Memory B cell (primary cell): ENCODE measurements around the gene FAM83G.

Experiments
- ATAC-seq: fragments of 150-1000 bp; cut with Tn5 transposase; 2 replicates; pipeline ENCODE4 v1.10.0; 2021; ENCODE audit warnings: low read depth, mild to moderate bottlenecking, moderate library complexity
- DNase-seq, 2 donors: peaks; one replicate each; pipeline ENCODE4 v3.0.0; 2022; ENCODE audit warnings: low spot score in 2 of 2
- H3K27ac Mint-ChIP-seq: one replicate; pipeline ENCODE4 v1.8.0; 2022; ENCODE audit warnings: mild to moderate bottlenecking, moderate library complexity, mixed read lengths
- H3K27me3 Mint-ChIP-seq: one replicate; pipeline ENCODE4 v1.8.0; 2022; ENCODE audit warnings: mixed read lengths
- H3K36me3 Mint-ChIP-seq: one replicate; pipeline ENCODE4 v1.8.0; 2022; ENCODE audit warnings: mild to moderate bottlenecking, mixed read lengths
- H3K4me1 Mint-ChIP-seq: one replicate; pipeline ENCODE4 v1.8.0; 2022; ENCODE audit warnings: mixed read lengths
- H3K4me3 Mint-ChIP-seq: one replicate; pipeline ENCODE4 v1.8.0; 2022; ENCODE audit warnings: mild to moderate bottlenecking, moderate library complexity, mixed read lengths
- H3K9me3 Mint-ChIP-seq: one replicate; pipeline ENCODE4 v1.8.0; 2022; ENCODE audit warnings: mixed read lengths

Gene FAM83G

GRCh38 chr17:18980682-18981334 is 23.8 kb downstream of the FAM83G start:
- H3K4me1 Mint-ChIP-seq = no peaks in the 10 kb centered on the region
- H3K4me3 Mint-ChIP-seq = no peak overlapping the region
- no peaks in the 10 kb centered on the region for H3K9me3 Mint-ChIP-seq
- no peaks in the 10 kb centered on the region for H3K27me3 Mint-ChIP-seq
- ATAC-seq = no peak
- H3K27ac Mint-ChIP-seq = no peak overlapping the region
- H3K36me3 Mint-ChIP-seq = peaks cover 3% of the 10 kb centered on the region
- DNase-seq = no peak

GRCh38 chr17:18978655-18979054 is 25.9 kb downstream of the FAM83G start:
- Mint-ChIP-seq H3K4me1 (no peaks in the 10 kb centered on the region), H3K36me3 (peaks cover 3% of the 10 kb centered on the region), H3K9me3 (no peaks in the 10 kb centered on the region), H3K27ac (no peak overlapping the region), H3K4me3 (no peak overlapping the region), H3K27me3 (no peaks in the 10 kb centered on the region)
- no peak for DNase-seq
- no peak for ATAC-seq

- no peak overlapping the region for H3K27ac Mint-ChIP-seq
- no peak for DNase-seq
- H3K4me3 Mint-ChIP-seq = no peak overlapping the region
- no peaks in the 10 kb centered on the region for H3K27me3 Mint-ChIP-seq
- no peaks in the 10 kb centered on the region for H3K9me3 Mint-ChIP-seq
- no peak for ATAC-seq
- H3K36me3 Mint-ChIP-seq = peaks cover 3% of the 10 kb centered on the region
- no peaks in the 10 kb centered on the region for H3K4me1 Mint-ChIP-seq
Measured at GRCh38 chr17:18978050-18978449, 26.5 kb downstream of the FAM83G start.

GRCh38 chr17:18977646-18978045 is 26.9 kb downstream of the FAM83G start:
- H3K27ac Mint-ChIP-seq = no peak overlapping the region
- H3K4me1 Mint-ChIP-seq = no peaks in the 10 kb centered on the region
- H3K4me3 Mint-ChIP-seq = no peak overlapping the region
- ATAC-seq (no peak), DNase-seq (no peak)
- no peaks in the 10 kb centered on the region for H3K27me3 Mint-ChIP-seq
- no peaks in the 10 kb centered on the region for H3K9me3 Mint-ChIP-seq
- peaks cover 3% of the 10 kb centered on the region for H3K36me3 Mint-ChIP-seq

GRCh38 chr17:18977021-18977420 is 27.5 kb downstream of the FAM83G start:
- Mint-ChIP-seq H3K27ac (no peak overlapping the region), H3K36me3 (peaks cover 3% of the 10 kb centered on the region), H3K4me1 (no peaks in the 10 kb centered on the region), H3K9me3 (no peaks in the 10 kb centered on the region), H3K4me3 (no peak overlapping the region), H3K27me3 (no peaks in the 10 kb centered on the region)
- ATAC-seq (no peak), DNase-seq (no peak)

- Mint-ChIP-seq H3K4me1 (no peaks in the 10 kb centered on the region), H3K4me3 (no peak overlapping the region), H3K36me3 (peaks cover 3% of the 10 kb centered on the region), H3K27ac (no peak overlapping the region), H3K9me3 (no peaks in the 10 kb centered on the region), H3K27me3 (no peaks in the 10 kb centered on the region)
- DNase-seq (no peak), ATAC-seq (no peak)
Measured at GRCh38 chr17:18976201-18976600, 28.4 kb downstream of the FAM83G start.

- Mint-ChIP-seq H3K27me3 (no peaks in the 10 kb centered on the region), H3K27ac (no peak overlapping the region), H3K36me3 (peaks cover 5% of the 10 kb centered on the region), H3K4me1 (no peaks in the 10 kb centered on the region), H3K9me3 (no peaks in the 10 kb centered on the region), H3K4me3 (no peak overlapping the region)
- ATAC-seq (no peak), DNase-seq (no peak)
Measured at GRCh38 chr17:18975597-18975996, 29.0 kb downstream of the FAM83G start.

- ATAC-seq (no peak), DNase-seq (no peak)
- Mint-ChIP-seq H3K36me3 (peaks cover 5% of the 10 kb centered on the region), H3K27me3 (no peaks in the 10 kb centered on the region), H3K9me3 (no peaks in the 10 kb centered on the region), H3K4me1 (no peaks in the 10 kb centered on the region), H3K27ac (no peak overlapping the region), H3K4me3 (no peak overlapping the region)
Measured at GRCh38 chr17:18974407-18975149, 30.0 kb downstream of the FAM83G start.

- no peak for ATAC-seq
- H3K4me1 Mint-ChIP-seq = no peaks in the 10 kb centered on the region
- no peak for DNase-seq
- no peaks in the 10 kb centered on the region for H3K9me3 Mint-ChIP-seq
- H3K36me3 Mint-ChIP-seq = peaks cover 3% of the 10 kb centered on the region
- H3K4me3 Mint-ChIP-seq = no peak overlapping the region
- no peak overlapping the region for H3K27ac Mint-ChIP-seq
- no peaks in the 10 kb centered on the region for H3K27me3 Mint-ChIP-seq
Measured at GRCh38 chr17:18971801-18972200, 32.8 kb downstream of the FAM83G start.

GRCh38 chr17:18970582-18971480 is 33.7 kb downstream of the FAM83G start:
- Mint-ChIP-seq H3K36me3 (peaks cover 3% of the 10 kb centered on the region), H3K27me3 (no peaks in the 10 kb centered on the region), H3K4me1 (no peaks in the 10 kb centered on the region), H3K9me3 (no peaks in the 10 kb centered on the region), H3K4me3 (no peak overlapping the region), H3K27ac (no peak overlapping the region)
- DNase-seq (no peak), ATAC-seq (no peak)

- Mint-ChIP-seq H3K9me3 (no peaks in the 10 kb centered on the region), H3K27ac (no peak overlapping the region)
- no peak for ATAC-seq
Measured at GRCh38 chr17:18968945-18969887, 35.3 kb downstream of the FAM83G start.

GRCh38 chr17:18968345-18968744 is 36.2 kb downstream of the FAM83G start:
- Mint-ChIP-seq H3K4me1 (no peaks in the 10 kb centered on the region), H3K27ac (no peak overlapping the region), H3K9me3 (no peaks in the 10 kb centered on the region), H3K36me3 (peaks cover 3% of the 10 kb centered on the region), H3K4me3 (no peak overlapping the region), H3K27me3 (no peaks in the 10 kb centered on the region)
- ATAC-seq (no peak), DNase-seq (no peak)

More at GRCh38 chr17:18968945-18969887, 35.3 kb downstream of the FAM83G start:
- H3K4me3 Mint-ChIP-seq = no peak overlapping the region
- H3K4me1 Mint-ChIP-seq = no peaks in the 10 kb centered on the region
- peaks cover 3% of the 10 kb centered on the region for H3K36me3 Mint-ChIP-seq
- no peaks in the 10 kb centered on the region for H3K27me3 Mint-ChIP-seq
- DNase-seq = no peak

- Mint-ChIP-seq H3K36me3 (peaks cover 3% of the 10 kb centered on the region), H3K4me3 (no peak overlapping the region), H3K4me1 (no peaks in the 10 kb centered on the region), H3K27ac (no peak overlapping the region), H3K27me3 (no peaks in the 10 kb centered on the region), H3K9me3 (no peaks in the 10 kb centered on the region)
- ATAC-seq (no peak), DNase-seq (no peak)
Measured at GRCh38 chr17:18967916-18968315, 36.6 kb downstream of the FAM83G start.
